Right hindlimb (tissue), 1 donor: ENCODE measurements around the gene CCDC152.
"Not testable (repeated sequence)": the region's sequence is repeated elsewhere in the genome, so short reads cannot be mapped to it uniquely, and the experiment has no call there.

Source experiments
- DNase-seq: peaks from one replicate; pipeline ENCODE4 v3.0.0-alpha.2; 2018

The CCDC152 gene, protein sequence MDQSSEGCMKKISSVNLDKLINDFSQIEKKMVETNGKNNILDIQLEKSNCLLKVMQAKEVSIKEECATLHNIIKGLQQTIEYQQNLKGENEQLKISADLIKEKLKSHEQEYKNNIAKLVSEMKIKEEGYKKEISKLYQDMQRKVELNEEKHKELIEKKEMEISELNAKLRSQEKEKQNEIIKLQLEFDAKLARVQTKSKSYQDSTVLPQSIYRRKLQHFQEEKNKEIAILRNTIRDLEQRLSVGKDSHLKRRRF

GRCh38 chr5:42756606-42757601, at the start of gene CCDC152:
TSS of gene CCDC152 (plus strand) at chr5:42756818. CDS start at chr5:42759122, 2,304 bp downstream.
- peak; percentile 48 for DNase-seq

DNA sequence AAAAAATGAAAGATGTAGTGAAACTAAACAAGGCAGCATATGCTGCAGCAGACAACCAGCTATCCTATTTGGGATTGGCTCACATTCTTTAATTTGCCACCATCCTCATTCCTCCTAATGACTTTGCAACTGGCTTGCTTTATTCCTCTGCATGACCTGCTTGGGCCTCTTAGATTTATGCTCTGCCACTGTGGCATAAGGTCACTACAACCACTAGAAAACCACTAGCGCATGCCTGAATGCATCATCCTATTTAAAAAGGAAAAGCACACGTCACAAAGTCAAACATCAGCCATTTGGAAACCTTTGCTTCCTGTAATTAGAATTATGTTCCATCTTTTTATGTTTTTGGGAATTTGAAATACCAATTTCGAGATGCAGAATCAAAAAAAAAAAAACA, 40.8 kb upstream of the CCDC152 start:
- DNase-seq = peak; percentile 22

- DNase-seq = no peak
These were observed 38.0 kb upstream of the CCDC152 start for GRCh38 chr5:42718591-42718990.

DNA sequence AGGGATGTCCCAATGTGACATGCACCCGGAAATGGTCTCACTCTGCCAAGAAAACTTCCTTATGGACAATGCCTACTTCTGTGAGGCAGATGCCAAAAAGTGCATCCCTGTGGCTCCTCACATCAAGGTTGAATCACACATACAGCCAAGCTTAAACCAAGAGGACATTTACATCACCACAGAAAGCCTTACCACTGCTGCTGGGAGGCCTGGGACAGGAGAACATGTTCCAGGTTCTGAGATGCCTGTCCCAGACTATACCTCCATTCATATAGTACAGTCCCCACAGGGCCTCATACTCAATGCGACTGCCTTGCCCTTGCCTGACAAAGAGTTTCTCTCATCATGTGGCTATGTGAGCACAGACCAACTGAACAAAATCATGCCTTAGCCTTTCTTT, 37.6 kb upstream of the CCDC152 start:
- DNase-seq = no peak

- DNase-seq = no peak
These were observed 36.4 kb upstream of the CCDC152 start for GRCh38 chr5:42720251-42720650.

DNA sequence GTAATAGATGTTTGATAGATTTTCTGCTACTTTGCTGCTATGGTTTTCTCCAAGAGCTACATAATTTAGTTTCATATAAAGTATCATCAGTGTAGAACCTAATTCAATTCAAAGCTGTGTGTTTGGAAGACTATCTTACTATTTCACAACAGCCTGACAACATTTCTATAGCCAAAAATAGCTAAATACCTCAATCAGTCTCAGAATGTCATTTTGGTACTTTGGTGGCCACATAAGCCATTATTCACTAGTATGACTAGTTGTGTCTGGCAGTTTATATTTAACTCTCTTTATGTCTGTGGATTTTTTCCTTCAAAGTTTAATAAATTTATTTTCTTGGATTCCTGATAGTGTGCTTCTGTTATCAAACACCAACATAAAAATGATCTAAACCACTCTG, 35.1 kb upstream of the CCDC152 start:
- no peak for DNase-seq

DNA sequence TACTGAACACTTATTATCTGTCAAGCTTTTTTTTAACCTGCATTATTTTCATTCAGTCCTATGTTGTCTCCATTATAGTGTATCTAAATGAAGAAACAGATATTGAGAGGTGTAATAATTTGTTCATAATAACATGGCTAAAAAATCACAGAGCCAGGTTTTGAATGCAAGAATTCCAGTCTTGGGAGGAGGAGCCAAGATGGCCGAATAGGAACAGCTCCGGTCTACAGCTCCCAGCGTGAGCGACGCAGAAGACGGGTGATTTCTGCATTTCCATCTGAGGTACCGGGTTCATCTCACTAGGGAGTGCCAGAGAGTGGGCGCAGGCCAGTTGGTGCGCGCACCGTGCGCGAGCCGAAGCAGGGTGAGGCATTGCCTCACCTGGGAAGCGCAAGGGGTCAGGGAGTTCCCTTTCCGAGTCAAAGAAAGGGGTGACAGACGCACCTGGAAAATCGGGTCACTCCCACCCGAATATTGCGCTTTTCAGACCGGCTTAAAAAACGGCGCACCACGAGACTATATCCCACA, 22.0 kb upstream of the CCDC152 start:
- not testable (repeated sequence) for DNase-seq

GRCh38 chr5:42740920-42741319, 15.7 kb upstream of the CCDC152 start:
- DNase-seq = no peak

DNA sequence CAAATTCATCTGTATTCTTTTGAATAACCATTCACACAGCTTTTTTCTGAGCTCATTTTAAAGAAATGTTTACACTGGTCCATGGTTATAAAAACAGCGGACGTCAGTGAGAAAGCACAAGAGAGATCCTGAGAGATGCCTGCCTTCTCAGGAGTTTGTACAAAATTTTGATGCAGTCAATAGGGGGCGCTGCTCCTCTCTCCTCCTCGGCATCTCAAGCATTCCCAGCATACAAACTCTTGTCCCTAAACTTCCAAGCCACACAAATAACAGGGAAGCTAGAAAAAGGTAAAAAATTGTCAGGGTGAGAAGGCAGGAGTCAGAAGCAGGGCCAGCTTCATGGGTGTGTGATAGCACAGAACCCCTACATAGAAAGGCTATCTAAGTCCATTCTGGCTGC, 11.2 kb upstream of the CCDC152 start:
- DNase-seq = no peak

- no peak for DNase-seq
These were observed 10.8 kb upstream of the CCDC152 start for GRCh38 chr5:42745856-42746255.

- no peak for DNase-seq
These were observed 7.6 kb upstream of the CCDC152 start for GRCh38 chr5:42749020-42749419.

- DNase-seq = no peak
These were observed 6.1 kb upstream of the CCDC152 start for GRCh38 chr5:42750507-42750906.

GRCh38 chr5:42751044-42751443, 5.6 kb upstream of the CCDC152 start:
- DNase-seq = no peak

DNA sequence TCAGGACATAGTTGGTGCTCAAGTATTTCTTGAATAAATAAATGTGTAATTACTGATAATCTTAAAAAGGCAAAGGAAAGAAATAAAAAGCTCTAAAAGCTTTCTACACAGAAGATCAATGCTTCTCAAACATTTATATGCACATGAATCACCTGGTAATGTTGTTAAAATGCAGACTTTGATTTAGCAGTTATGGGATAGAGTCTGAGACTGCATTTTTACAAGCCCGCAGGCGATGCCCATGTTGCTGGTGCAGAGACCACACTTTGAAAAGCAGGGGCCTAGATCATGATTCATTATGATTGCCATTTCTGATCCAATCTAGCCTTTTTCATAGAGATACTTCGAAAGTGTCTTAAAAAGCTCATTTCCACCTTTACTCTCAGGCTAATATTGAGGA, 3.5 kb upstream of the CCDC152 start:
- no peak for DNase-seq

DNA sequence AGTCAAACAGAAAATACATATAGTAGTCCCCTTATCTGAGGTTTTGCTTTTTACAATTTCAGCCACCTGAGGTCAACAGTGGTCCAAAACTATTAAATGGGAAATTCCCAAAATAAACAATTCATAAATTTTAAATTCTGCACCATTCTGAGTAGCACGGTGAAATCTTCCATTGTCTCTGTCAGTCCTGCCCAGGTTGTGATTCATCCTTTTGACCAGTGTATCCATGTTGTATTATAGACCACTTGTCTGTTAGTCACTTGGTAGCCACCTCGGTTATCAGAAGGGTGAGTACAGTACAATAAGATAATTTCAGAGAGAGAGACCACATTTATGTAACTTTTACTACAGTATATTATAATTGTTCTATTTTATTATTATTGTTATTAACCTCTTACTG, 2.8 kb downstream of the CCDC152 start:
- no peak for DNase-seq

DNA sequence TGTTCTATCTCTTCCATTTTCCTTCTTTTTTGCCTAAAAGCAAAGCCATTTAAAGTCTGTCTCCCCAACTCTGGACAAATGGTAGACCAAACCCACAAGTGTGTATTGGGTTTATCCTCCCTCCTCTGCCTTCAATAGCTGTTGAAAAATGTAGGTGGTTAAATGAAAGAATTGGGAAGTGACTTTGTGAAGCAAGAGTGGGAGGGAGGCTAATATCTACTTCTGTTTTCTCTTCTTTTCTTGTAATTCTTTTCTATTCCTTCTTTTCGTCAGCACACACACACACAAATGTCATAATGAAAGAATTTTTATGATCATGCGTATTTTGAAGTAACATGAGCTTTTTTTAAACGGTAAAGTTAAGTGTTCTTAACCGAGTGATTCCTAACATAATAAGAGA, 3.8 kb downstream of the CCDC152 start:
- no peak for DNase-seq

DNA sequence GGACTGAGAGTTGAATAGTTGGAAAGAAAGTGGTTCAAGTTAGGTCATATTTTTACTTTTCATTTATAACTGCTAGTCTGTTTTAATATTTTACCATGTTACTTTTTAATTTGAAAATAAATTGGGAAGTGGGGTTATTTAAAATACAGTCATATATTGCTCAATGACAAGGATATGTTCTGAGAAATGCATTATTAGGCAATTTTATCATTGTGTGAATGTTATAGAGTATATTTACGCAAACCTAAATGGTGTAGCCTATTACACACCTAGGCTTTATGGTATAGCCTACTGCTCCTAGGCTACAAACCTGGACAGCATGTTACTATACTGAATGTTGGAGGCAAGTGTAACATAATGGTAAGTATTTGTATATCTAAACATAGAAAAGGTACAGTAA, 5.2 kb downstream of the CCDC152 start:
- DNase-seq = no peak

DNA sequence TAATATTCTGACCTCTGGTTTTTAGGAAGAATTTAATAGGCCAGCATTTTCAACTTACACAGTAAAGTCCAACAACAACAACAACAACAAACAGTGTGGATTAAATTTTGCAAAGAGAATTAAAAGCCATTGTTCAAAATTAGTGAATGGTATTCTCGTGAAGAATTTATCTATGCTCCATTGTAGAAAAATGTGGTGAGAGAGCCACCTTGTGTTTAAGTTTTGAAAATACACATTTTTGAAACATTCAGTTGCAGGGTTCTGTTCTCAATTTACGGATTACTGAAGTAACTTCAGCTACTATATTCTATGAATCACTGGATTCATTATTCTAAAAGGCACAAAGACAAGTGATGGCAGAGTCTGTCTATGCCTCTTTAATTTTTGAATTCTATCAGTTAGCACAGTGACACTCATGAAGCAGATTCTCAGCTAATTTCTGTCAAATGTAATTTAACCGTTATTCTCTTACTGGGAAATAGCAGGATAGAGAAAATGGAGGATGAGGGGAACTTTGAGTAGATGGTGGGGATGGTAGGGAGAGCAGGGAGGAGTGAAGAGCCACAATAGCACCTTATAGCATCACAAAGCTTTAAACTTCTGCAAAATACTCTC, 11.0 kb downstream of the CCDC152 start:
- no peak for DNase-seq

DNA sequence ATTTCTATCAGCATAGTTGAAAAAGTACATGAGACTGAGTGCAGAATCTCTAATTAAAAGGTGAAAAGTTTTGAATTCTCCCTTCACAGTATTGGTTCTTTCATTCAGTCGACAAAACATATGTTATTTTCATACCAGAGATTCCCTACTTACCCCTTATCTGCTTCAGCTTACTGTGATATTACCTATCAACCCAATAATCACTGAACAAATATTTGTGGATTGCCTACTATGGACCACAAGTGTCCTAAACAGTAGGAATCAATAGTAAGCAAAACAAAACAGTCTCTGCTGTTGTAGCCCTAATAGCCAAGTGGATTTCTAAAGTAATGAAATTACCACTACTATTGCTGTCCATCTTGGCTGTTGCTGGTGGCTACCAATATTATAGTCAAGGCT, 11.5 kb downstream of the CCDC152 start:
- no peak for DNase-seq

- no peak for DNase-seq
These were observed 13.4 kb downstream of the CCDC152 start for GRCh38 chr5:42770003-42770402.

DNA sequence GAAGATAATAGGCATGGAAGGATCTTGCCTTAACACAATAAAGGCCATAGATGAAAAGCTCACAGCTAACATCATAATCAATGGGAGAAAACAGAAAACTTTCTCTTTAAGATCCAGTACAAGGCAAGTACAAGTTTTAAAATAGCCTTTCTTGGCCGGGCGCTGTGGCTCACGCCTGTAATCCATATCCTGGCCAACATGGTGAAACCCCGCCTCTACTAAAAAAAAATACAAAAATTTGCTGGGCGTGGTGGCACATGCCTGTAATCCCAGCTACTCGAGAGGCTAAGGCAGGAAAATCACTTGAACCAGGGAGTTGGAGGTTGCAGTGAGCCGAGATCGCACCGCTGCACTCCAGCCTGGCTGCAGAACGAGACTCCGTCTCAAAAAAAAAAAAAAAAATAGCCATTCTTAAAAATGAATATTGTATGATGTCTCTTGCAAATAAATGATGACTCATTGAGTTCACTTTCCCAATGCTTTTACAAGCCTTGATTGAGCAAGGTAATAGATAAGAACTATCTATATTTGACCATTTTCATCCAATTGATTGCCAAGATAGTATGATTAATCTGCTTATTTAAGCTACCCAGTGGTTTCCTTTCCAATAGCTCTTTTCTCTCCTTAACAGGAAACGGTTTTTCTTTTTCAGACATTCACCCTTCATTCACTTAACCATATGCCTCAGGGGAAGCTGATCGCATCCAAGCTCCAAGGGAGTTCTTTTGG, 15.8 kb downstream of the CCDC152 start:
- DNase-seq = no peak

GRCh38 chr5:42779083-42779482, 22.5 kb downstream of the CCDC152 start:
- no peak for DNase-seq

- no peak for DNase-seq
These were observed 25.0 kb downstream of the CCDC152 start for GRCh38 chr5:42781584-42781983.
